Transverse colon (tissue), 4 donors: ENCODE data around the gene NPR3. TPM values are rescaled to one million over a fixed set of nuclear protein-coding genes. Genes with fewer than 3 reads are reported as not detected.

Experiments
- DNase-seq: peaks from one replicate; pipeline ENCODE4 v3.0.0-alpha.2; 2019
- H3K27ac ChIP-seq, 4 donors: fragments of 200-600 bp; sonication (generic); 2 replicates each; pipeline ENCODE4 v1.5.1; 2016 to 2018; ENCODE audit warnings: inconsistent platforms in 4 of 4
- H3K27me3 ChIP-seq: fragments of 200-600 bp; sonication (generic); 2 replicates; pipeline ENCODE4 v1.5.1; 2017; ENCODE audit warnings: inconsistent platforms
- H3K36me3 ChIP-seq, 4 donors: fragments of 200-600 bp; sonication (generic); 2 replicates each; pipeline ENCODE4 v1.5.1; 2017 to 2019; ENCODE audit warnings: inconsistent platforms in 4 of 4
- H3K4me1 ChIP-seq, 4 donors: fragments of 200-600 bp; sonication (generic); 2 replicates each; pipeline ENCODE4 v1.5.1; 2017 to 2020; ENCODE audit warnings: inconsistent platforms in 4 of 4
- H3K4me3 ChIP-seq, 4 donors: fragments of 200-600 bp; sonication (generic); 1 replicate in 1 of 4; 2 replicates in 3 of 4; pipeline versions ENCODE4 v1.5.1 to v1.6.1; 2017 to 2019; ENCODE audit warnings: inconsistent platforms in 4 of 4
- H3K9me3 ChIP-seq, 2 donors: fragments of 200-600 bp; sonication (generic); 2 replicates each; pipeline ENCODE4 v1.5.1; 2017 to 2019; ENCODE audit warnings: inconsistent platforms in 2 of 2
- CTCF ChIP-seq, 5 experiments: fragments of 200-600 bp in 3 of 5; fragments of 450-650 bp in 2 of 5; sonication (generic) in 3 of 5; IDR thresholded peaks; 1 replicate in 2 of 5; 2 replicates in 3 of 5; pipeline ENCODE4 v1.5.1; 2016 to 2017; ENCODE audit warnings: antibody characterized with exemption in 5 of 5, inconsistent platforms in 3 of 5, mild to moderate bottlenecking in 2 of 5, moderate library complexity in 1 of 5
- EP300 ChIP-seq: sonication (generic); formaldehyde crosslinking; IDR thresholded peaks from one replicate; pipeline ENCODE4 v1.6.1; 2017; ENCODE audit warnings: antibody characterized with exemption, low read depth
- POLR2A ChIP-seq: fragments of 450-650 bp; IDR thresholded peaks from one replicate; pipeline ENCODE4 v1.6.1; 2016; ENCODE audit warnings: antibody characterized with exemption, mild to moderate bottlenecking, moderate library complexity
- POLR2AphosphoS5 ChIP-seq, 3 donors: sonication (generic); formaldehyde crosslinking; IDR thresholded peaks; one replicate each; pipeline ENCODE4 v1.6.1; 2016; ENCODE audit warnings: antibody characterized with exemption in 3 of 3
- WGBS, 2 donors: methylation state at CpG; one replicate each; pipeline ENCODE4 v1.1.5; 2018; ENCODE audit warnings: low coverage in 1 of 2; 5-methylcytosine and 5-hydroxymethylcytosine counted together
- in situ Hi-C, 4 donors: fragments of 200-750 bp; cut with MboI; loops; one replicate each; pipeline versions ENCODE4 v1.15.0 to v1.15.1; 2017; ENCODE audit warnings: low sequenced_read_pairs in 3 of 4, low pct_ligation_motif_present in 1 of 4, low pct_unique_long_range_greater_than_20kb in 1 of 4
- intact Hi-C: fragments of 100-400 bp; cut with DNase I; formaldehyde crosslinking; loops from one replicate; pipeline ENCODE4 v1.15.1; 2023; ENCODE audit warnings: low total_unique reads
- total RNA-seq, 4 donors: library from RNA; depleted of rRNA; stranded (reverse); fragments of >200 nt; gene quantifications; one replicate each; pipeline ENCODE4 v1.1.0, GENCODE V29; 2016

The NPR3 gene
- total RNA-seq, 4 donors from 2014 or later, result 0.60 to 19.8 (median 3.8) TPM

- Histone ChIP-seq H3K4me1 (peaks cover 0 to 44% (median 18%) of the 10 kb centered on the region in 4 donors), H3K27me3 (peaks cover 65% of the 10 kb centered on the region), H3K4me3 (peak overlapping the region; percentile 7 to 72 (median 44)), H3K27ac (peak overlapping the region; percentile 18 to 79 (median 74)), H3K9me3 (no peaks in the 10 kb centered on the region), H3K36me3 (no peaks in the 10 kb centered on the region)
- intact Hi-C loops (loop anchor here (10.0 kb wide), 2 partner anchors 571 to 691 kb away; no protein-coding TSS in a partner anchor), in situ Hi-C loops (loop anchor here in 3 of 4 donors (25.0 kb wide), 1 partner anchor 698 kb away; no protein-coding TSS in a partner anchor)
- 13% methylated on average over 36 of the region's 37 CpGs; no CpG with 5 or more reads in 1 of the 2 donors for WGBS, 2 donors
- peak; percentile 21 for DNase-seq
- TF ChIP-seq CTCF (IDR thresholded peaks at IDR 0.05), result no peak
Measured at GRCh38 chr5:32713770-32714381, 2.8 kb downstream of the NPR3 start.

GRCh38 chr5:32714836-32715235, 3.7 kb downstream of the NPR3 start:
- Histone ChIP-seq H3K27ac (peak overlapping the region in 2 of 4 donors; percentile 73 to 79), H3K4me1 (peaks cover 0 to 41% (median 18%) of the 10 kb centered on the region in 4 donors), H3K4me3 (no peak overlapping the region), H3K36me3 (no peaks in the 10 kb centered on the region), H3K9me3 (no peaks in the 10 kb centered on the region), H3K27me3 (peaks cover 55% of the 10 kb centered on the region)
- in situ Hi-C loops, result loop anchor here in 3 of 4 donors (25.0 kb wide), 1 partner anchor 697 kb away; no protein-coding TSS in a partner anchor
- no peak for DNase-seq
- WGBS, 2 donors, result 17 to 27% methylated on average over 2 to 4 of the region's 4 CpGs
- intact Hi-C loops, result loop anchor here (10.0 kb wide), 2 partner anchors 570 to 690 kb away; no protein-coding TSS in a partner anchor
- TF ChIP-seq EP300, result no peak
- TF ChIP-seq POLR2A, result no peak
- TF ChIP-seq POLR2AphosphoS5 (IDR thresholded peaks at IDR 0.05), result no peak

GRCh38 chr5:32720300-32720699, 9.2 kb downstream of the NPR3 start:
- no peak for DNase-seq
- intact Hi-C loops (no loop called here), in situ Hi-C loops (loop anchor here in 3 of 4 donors (25.0 kb wide), 1 partner anchor 692 kb away; no protein-coding TSS in a partner anchor)
- Histone ChIP-seq H3K4me3 (no peak overlapping the region), H3K4me1 (no peaks in the 10 kb centered on the region), H3K9me3 (no peaks in the 10 kb centered on the region), H3K36me3 (no peaks in the 10 kb centered on the region), H3K27ac (no peak overlapping the region), H3K27me3 (peaks cover under 1% of the 10 kb centered on the region)
- WGBS, 2 donors, result 86 to 95% methylated on average over 2 of the region's 2 CpGs
- no peak for TF ChIP-seq EP300
- TF ChIP-seq POLR2A, result no peak
- TF ChIP-seq CTCF (IDR thresholded peaks at IDR 0.05), result no peak
- TF ChIP-seq POLR2AphosphoS5 (IDR thresholded peaks at IDR 0.05), result no peak

- Histone ChIP-seq H3K36me3 (no peaks in the 10 kb centered on the region), H3K4me1 (no peaks in the 10 kb centered on the region), H3K9me3 (no peaks in the 10 kb centered on the region), H3K4me3 (no peak overlapping the region), H3K27ac (no peak overlapping the region), H3K27me3 (no peaks in the 10 kb centered on the region)
- TF ChIP-seq POLR2A (no peak), POLR2AphosphoS5 (IDR thresholded peaks at IDR 0.05) (no peak), EP300 (no peak), CTCF (IDR thresholded peaks at IDR 0.05) (no peak)
- intact Hi-C loops (no loop called here), in situ Hi-C loops (loop anchor here in 3 of 4 donors (25.0 kb wide), 1 partner anchor 691 kb away; no protein-coding TSS in a partner anchor)
- no peak for DNase-seq
Measured at GRCh38 chr5:32721626-32722025, 10.5 kb downstream of the NPR3 start.
